ENCODE data around the gene LTO1. TPM values are rescaled to one million over a fixed set of nuclear protein-coding genes. Genes with fewer than 3 reads are reported as not detected.

LTO1 gene
- total RNA-seq, 1 experiment from 2014 or later: 27.5 TPM

- no peak for DNase-seq (ENCODE audit: low spot score)
- Mint-ChIP-seq H3K4me1 (peaks cover 9% of the 10 kb centered on the region), H3K36me3 (no peaks in the 10 kb centered on the region), H3K27ac (no peak overlapping the region), H3K9me3 (peaks cover 7% of the 10 kb centered on the region), H3K4me3 (no peak overlapping the region), H3K27me3 (ENCODE audit: low read depth) (peaks cover 10% of the 10 kb centered on the region)
- ATAC-seq: no peak
- TF ChIP-seq MAX (CRISPR knock-in tag; IDR thresholded peaks at IDR 0.05) (no peak), E2F1 (CRISPR knock-in tag; IDR thresholded peaks at IDR 0.05) (no peak), ZBTB43 (CRISPR knock-in tag; IDR thresholded peaks at IDR 0.05) (no peak), GABPB1 (CRISPR knock-in tag; IDR thresholded peaks at IDR 0.05) (no peak), PRRX2 (CRISPR knock-in tag; IDR thresholded peaks at IDR 0.05) (no peak), SMAD4 (CRISPR knock-in tag; IDR thresholded peaks at IDR 0.05) (no peak), NR1H2 (CRISPR knock-in tag; IDR thresholded peaks at IDR 0.05) (no peak), ARID4B (CRISPR knock-in tag; IDR thresholded peaks at IDR 0.05; ENCODE audit: borderline replicate concordance) (no peak), MYBL2 (CRISPR knock-in tag; IDR thresholded peaks at IDR 0.05) (no peak), ESRRA (CRISPR knock-in tag; IDR thresholded peaks at IDR 0.05; ENCODE audit: borderline replicate concordance) (no peak), IRF1 (CRISPR knock-in tag; IDR thresholded peaks at IDR 0.05) (no peak), TP53 (CRISPR knock-in tag; IDR thresholded peaks at IDR 0.05) (no peak), TEAD4 (CRISPR knock-in tag; IDR thresholded peaks at IDR 0.05) (no peak), ZNF138 (CRISPR knock-in tag; conservative IDR thresholded peaks at IDR 0.05) (no peak), CDX4 (CRISPR knock-in tag; IDR thresholded peaks at IDR 0.05; ENCODE audit: borderline replicate concordance) (no peak), ZSCAN18 (CRISPR knock-in tag; IDR thresholded peaks at IDR 0.05) (no peak), SOX15 (CRISPR knock-in tag; IDR thresholded peaks at IDR 0.05) (no peak), FOXK1 (CRISPR knock-in tag; IDR thresholded peaks at IDR 0.05) (no peak), NFYB (CRISPR knock-in tag; conservative IDR thresholded peaks at IDR 0.05; ENCODE audit: low read depth) (no peak)
- CTCF ChIA-PET: interaction anchor here (0.7 to 1.3 kb wide), 6 partner anchors 14 to 510 kb away, joined by 3 to 6 read pairs (median 4); partner anchors contain the start of gene FGF19
- POLR2A ChIA-PET: no interaction called here
These were observed 11.3 kb upstream of the LTO1 start for GRCh38 chr11:69686452-69686851.
